Measurements from ENCODE around the gene SPATS2. TPM values are rescaled to one million over a fixed set of nuclear protein-coding genes. Genes with fewer than 3 reads are reported as not detected.

The SPATS2 gene
- total RNA-seq, 1 experiment from 2014 or later, result 50.7 TPM

DNA sequence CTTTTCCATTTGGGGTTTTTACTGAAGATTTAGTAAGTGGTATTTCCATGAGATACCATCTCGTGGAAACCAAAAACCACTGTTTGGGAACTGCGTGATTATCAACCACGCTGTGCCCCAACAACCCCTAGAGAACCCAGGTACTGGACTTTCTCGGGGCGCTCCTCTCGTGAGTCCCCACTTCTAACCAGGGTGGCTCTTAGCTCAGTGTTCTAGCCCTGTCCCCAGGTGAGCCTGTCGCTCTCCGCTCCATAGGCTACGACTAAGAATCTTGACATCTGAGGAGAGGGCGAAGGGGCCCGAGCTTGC, 200.0 kb downstream of the SPATS2 start:
- Histone ChIP-seq H3K4me2 (ENCODE audit: low read depth, low read length, poor library complexity, severe bottlenecking) (peak overlapping the region; percentile 93), H4K20me1 (ENCODE audit: insufficient read depth, low read depth, low read length) (no peaks in the 10 kb centered on the region), H3K27ac (ENCODE audit: low read length) (peak overlapping the region; percentile 21; the same call in 1 of the 2 replicates), H3K4me1 (ENCODE audit: low read length) (peaks cover 26% of the 10 kb centered on the region), H2AFZ (ENCODE audit: low read length) (peak overlapping the region; percentile 44; the same call in 1 of the 2 replicates), H3K9ac (ENCODE audit: low read length) (peak overlapping the region; percentile 91), H3K4me3 (ENCODE audit: low read length) (peak overlapping the region; percentile 85), H3K9me3 (ENCODE audit: low read length) (no peaks in the 10 kb centered on the region), H3K27me3 (ENCODE audit: low read length) (no peaks in the 10 kb centered on the region), H3K79me2 (ENCODE audit: low read length) (peaks cover 64% of the 10 kb centered on the region), H3K36me3 (ENCODE audit: insufficient read depth, low read length) (peaks cover 9% of the 10 kb centered on the region; the same call in 1 of the 2 replicates), H3K9me2 (replicated peaks; ENCODE audit: insufficient read depth, low read length) (no peaks in the 10 kb centered on the region)
- peak; percentile 56 for DNase-seq

DNA sequence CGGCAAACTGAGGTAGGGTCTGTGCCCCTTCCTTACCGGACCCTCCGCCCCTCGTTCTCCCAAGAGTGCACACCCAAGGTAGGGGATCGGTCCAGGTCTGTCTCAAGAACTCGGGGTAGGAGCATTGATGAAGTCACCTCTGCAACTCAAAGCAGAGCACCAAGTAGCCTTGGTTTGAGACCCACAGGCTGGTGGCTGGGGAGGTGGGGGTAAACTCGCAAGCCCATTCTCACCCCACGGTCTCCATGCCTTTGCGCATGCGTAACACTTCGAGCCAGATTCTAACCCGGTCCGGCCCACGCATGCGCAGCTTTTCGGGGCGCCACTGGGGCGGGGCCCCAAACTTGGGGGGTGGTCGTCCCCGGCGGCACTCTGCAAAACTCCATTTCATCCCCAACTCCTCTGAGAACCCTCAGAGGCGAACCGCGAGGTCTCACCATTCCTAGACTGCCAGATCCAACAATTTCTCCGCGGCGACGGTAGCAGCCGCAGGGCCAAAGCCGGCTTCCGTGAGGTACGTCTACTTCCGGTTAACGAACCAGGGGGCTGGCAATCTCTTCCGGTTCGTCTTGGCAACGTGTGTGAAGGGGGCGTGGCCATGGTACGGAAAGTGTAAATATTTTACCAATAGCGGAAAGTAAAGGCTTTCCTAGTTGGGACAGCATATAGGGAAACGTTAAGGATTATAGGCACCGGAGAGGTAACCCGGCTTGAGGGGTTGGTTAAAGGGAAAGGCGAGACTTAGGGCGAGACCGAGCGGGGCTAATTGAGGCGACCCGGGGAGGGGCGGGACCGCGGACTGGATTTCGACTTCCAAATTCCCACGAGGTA, 200.6 kb downstream of the SPATS2 start, which contains the start of gene MCRS1:
TSS of gene MCRS1 (minus strand) at position 532 of the 831 bp plus-strand sequence. CDS start 1,411 bp downstream, outside the sequence.
- Histone ChIP-seq H3K4me1 (ENCODE audit: low read length) (peaks cover 26% of the 10 kb centered on the region), H2AFZ (ENCODE audit: low read length) (peak within 1 kb of the TSS; percentile 87), H3K36me3 (ENCODE audit: insufficient read depth, low read length) (peaks cover 4% of the 10 kb centered on the region; the same call in 1 of the 2 replicates), H3K4me3 (ENCODE audit: low read length) (peak within 1 kb of the TSS; percentile 85), H3K79me2 (ENCODE audit: low read length) (peaks cover 69% of the 10 kb centered on the region), H3K4me2 (ENCODE audit: low read depth, low read length, poor library complexity, severe bottlenecking) (peak within 1 kb of the TSS; percentile 93), H3K9me3 (ENCODE audit: low read length) (no peaks in the 10 kb centered on the region), H3K27me3 (ENCODE audit: low read length) (no peaks in the 10 kb centered on the region), H3K9ac (ENCODE audit: low read length) (peak within 1 kb of the TSS; percentile 91), H3K9me2 (replicated peaks; ENCODE audit: insufficient read depth, low read length) (no peaks in the 10 kb centered on the region), H4K20me1 (ENCODE audit: insufficient read depth, low read depth, low read length) (no peaks in the 10 kb centered on the region), H3K27ac (ENCODE audit: low read length) (peak within 1 kb of the TSS; percentile 57; the same call in 1 of the 2 replicates)
- DNase-seq, result peak; percentile 97

DNA sequence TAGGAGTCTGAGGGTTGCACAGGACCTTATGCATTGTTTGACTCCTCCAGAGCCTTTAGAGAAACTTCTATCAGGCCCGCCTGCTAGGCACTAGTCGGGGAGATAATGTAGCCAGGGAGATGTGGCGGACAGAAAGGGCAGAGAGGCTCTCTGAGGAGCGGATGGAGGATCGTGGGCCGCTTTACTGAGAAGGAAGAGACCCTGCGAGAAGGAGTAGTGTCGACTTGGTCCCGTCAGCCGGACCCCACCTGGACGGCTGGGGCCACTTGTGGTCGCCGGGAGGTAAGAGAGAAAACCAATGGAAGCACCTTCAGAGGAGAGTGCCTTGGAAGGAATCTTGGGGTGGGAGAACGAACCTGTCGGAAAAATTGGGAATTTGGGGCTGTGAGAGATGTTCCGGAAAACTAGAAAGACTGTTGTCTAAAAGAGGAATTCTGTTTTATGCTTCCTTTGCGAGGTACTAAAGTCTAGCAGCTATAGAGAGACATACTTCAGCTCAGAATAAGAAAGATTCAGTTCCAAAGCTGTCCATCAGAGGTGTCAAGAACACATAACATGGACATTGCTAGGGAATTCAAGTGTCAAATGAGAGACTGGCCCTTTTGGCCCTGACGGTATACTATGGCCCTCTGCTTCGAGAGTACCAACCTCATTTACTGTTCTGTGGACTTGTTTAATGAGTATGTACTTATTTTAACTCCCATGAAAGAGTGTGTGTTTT, 201.3 kb downstream of the SPATS2 start:
- Histone ChIP-seq H3K36me3 (ENCODE audit: insufficient read depth, low read length) (peaks cover 12% of the 10 kb centered on the region; the same call in 1 of the 2 replicates), H2AFZ (ENCODE audit: low read length) (peak overlapping the region; percentile 87), H3K4me1 (ENCODE audit: low read length) (peaks cover 26% of the 10 kb centered on the region), H3K79me2 (ENCODE audit: low read length) (peaks cover 77% of the 10 kb centered on the region), H3K9me2 (replicated peaks; ENCODE audit: insufficient read depth, low read length) (no peaks in the 10 kb centered on the region), H3K27me3 (ENCODE audit: low read length) (no peaks in the 10 kb centered on the region), H3K9me3 (ENCODE audit: low read length) (no peaks in the 10 kb centered on the region), H3K4me3 (ENCODE audit: low read length) (peak overlapping the region; percentile 85), H3K9ac (ENCODE audit: low read length) (peak overlapping the region; percentile 91), H4K20me1 (ENCODE audit: insufficient read depth, low read depth, low read length) (no peaks in the 10 kb centered on the region), H3K4me2 (ENCODE audit: low read depth, low read length, poor library complexity, severe bottlenecking) (peak overlapping the region; percentile 93), H3K27ac (ENCODE audit: low read length) (no peak overlapping the region)
- DNase-seq, result peak; percentile 70

Small RNA genes within 50 kb of the gene (small RNA-seq; reads per million reads assigned to genes)
- gene AC125611.1, result not detected

Other genes with a start within 250 kb of the SPATS2 start
- 770 and 904 TPM in 2 replicates for gene TUBA1B, start 236.1 kb upstream of the SPATS2 start, total RNA-seq (2014; rRNA removed; shearing (Covaris generic); ENCODE audit: low replicate concordance)
- 126 and 139 TPM in 2 replicates for gene TUBA1A, start 178.4 kb upstream of the SPATS2 start, total RNA-seq (2014; rRNA removed; shearing (Covaris generic); ENCODE audit: low replicate concordance)
- 90.0 and 132 TPM in 2 replicates for gene TUBA1C, start 102.4 kb upstream of the SPATS2 start, total RNA-seq (2014; rRNA removed; shearing (Covaris generic); ENCODE audit: low replicate concordance)
- 0.52 TPM in 1 of 2 replicates, not detected in the other for gene PRPH, start 72.3 kb upstream of the SPATS2 start, total RNA-seq (2014; rRNA removed; shearing (Covaris generic); ENCODE audit: low replicate concordance)
- gene TROAP, start 44.2 kb upstream of the SPATS2 start, total RNA-seq (2014; rRNA removed; shearing (Covaris generic); ENCODE audit: low replicate concordance), result 20.2 and 58.2 TPM in 2 replicates
- not detected in 2 replicates for gene C1QL4, start 30.3 kb upstream of the SPATS2 start, total RNA-seq (2014; rRNA removed; shearing (Covaris generic); ENCODE audit: low replicate concordance)
- gene DNAJC22, start 20.6 kb upstream of the SPATS2 start, total RNA-seq (2014; rRNA removed; shearing (Covaris generic); ENCODE audit: low replicate concordance), result not detected in 2 replicates
- gene KCNH3, start 171.6 kb downstream of the SPATS2 start, total RNA-seq (2014; rRNA removed; shearing (Covaris generic); ENCODE audit: low replicate concordance), result not detected in 2 replicates
- gene MCRS1, start 200.7 kb downstream of the SPATS2 start, total RNA-seq (2014; rRNA removed; shearing (Covaris generic); ENCODE audit: low replicate concordance), result 28.6 and 51.8 TPM in 2 replicates
- 1.1 TPM in 1 of 2 replicates, not detected in the other for gene FAM186B, start 238.2 kb downstream of the SPATS2 start, total RNA-seq (2014; rRNA removed; shearing (Covaris generic); ENCODE audit: low replicate concordance)